HG02885 (cell line): ENCODE results near the gene HIPK3.
"Not testable (repeated sequence)": the region's sequence is repeated elsewhere in the genome, so short reads cannot be mapped to it uniquely, and the experiment has no call there.

Source experiments
- ATAC-seq: cut with Tn5 transposase; IDR thresholded peaks from one replicate; pipeline ENCODE4 v1.9.1; 2021; ENCODE audit warnings: mild to moderate bottlenecking; ENCODE audit not compliant: unreplicated experiment, poor library complexity

The HIPK3 gene

DNA sequence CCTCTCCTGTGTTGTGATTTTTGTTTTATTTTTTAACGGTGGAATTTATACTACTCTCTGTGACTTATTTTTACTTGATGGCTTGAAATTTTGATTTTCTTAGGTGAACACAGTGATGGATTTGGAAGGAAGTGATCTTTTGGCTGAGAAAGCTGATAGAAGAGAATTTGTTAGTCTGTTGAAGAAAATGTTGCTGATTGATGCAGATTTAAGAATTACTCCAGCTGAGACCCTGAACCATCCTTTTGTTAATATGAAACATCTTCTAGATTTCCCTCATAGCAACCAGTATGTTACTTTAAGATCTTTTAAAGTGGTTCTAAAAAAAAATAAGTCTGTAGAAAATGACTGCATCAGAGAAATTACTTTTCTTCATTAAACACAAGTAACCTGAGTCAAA, 82.1 kb downstream of the HIPK3 start:
- ATAC-seq = no peak

DNA sequence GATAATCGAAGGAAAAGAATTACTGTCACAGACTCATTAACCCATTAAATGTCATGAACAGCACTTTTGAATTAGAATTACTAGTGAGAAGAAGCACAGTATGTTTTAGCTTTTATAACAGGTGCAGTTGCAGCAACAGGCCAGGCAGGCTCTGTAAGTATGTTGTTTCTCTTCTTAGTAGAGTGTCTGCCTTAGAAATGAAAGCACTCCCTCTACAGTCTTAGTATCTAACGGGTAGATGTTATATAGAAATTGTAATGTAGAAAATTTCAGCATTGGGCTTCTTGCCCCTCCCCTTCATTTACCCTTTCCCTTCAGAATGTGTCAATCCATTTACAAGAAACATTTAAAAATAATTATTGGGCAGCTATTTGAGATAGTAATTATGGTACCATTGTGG, 87.4 kb downstream of the HIPK3 start:
- no peak for ATAC-seq

DNA sequence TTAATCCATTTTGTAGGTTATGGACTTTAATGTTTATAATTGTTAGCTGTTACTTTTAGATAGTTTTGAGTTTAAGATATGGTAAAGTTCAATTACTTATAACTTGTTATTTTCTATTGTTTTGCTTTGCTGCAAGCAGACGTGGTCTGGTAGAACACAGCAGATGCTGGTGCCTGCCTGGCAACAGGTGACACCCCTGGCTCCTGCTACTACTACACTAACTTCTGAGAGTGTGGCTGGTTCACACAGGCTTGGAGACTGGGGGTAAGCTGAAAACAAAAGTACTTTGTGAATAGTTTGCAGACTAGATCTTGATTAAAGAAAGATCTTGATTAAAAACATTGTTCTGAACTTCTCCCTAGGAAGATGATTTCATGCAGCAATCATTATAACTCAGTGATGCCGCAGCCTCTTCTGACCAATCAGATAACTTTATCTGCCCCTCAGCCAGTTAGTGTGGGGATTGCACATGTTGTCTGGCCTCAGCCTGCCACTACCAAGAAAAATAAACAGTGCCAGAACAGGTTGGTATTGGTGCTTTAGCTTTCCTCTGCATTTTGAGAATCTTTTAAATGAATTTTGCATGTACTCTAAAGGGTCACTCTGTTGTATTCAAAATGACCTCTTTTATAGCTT, 90.4 kb downstream of the HIPK3 start:
- ATAC-seq = peak; percentile 96

DNA sequence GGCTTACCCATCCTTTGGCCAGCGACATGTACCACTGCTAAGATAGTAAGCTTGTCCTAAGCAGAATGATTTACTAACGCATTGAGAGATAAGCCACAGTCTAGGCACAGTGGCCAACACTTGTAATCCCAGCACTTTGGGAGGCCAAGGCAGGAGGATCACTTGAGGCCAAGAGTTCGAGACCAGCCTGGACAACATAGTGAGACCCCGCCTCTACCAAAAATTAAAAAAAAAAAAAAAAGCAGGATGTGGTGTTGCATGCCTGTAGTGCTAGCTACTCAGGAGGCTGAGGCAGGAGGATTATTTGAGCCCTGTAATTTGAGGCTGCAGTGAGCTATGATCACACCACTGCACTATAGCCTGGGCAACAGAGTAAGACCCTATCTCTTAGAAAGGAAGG, 93.1 kb downstream of the HIPK3 start:
- no peak for ATAC-seq

DNA sequence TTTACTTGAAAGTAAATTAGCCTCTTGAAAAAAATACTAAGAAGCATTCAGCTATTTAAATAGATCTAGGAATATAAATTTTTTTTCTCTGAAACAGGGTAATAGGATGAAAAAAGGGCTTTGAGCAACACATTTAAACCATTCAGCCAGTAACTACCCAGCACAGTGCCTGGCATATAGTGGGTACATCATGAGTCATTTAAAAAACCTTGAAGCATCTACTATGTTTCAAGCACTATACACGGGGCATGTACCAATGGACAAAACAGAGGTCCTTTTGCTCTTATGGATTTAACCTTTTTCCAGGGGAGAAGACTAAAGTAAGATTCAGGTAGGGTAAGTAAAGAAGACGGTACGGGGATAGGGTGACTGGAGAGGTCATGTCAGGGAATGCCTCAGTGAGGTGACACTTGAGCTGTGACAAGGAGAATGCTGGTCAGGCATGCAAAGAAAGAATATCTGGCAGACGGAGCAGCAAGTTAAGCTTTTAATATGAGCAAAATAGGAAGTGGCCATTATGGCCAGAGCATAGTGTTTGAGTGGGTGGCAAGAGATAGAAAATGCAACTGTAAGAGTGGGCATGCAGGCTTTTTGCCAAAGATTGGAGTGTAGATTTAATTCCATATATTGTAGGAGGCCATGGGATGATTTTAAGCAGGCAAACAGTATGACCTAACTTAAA, 101.1 kb downstream of the HIPK3 start:
- no peak for ATAC-seq

DNA sequence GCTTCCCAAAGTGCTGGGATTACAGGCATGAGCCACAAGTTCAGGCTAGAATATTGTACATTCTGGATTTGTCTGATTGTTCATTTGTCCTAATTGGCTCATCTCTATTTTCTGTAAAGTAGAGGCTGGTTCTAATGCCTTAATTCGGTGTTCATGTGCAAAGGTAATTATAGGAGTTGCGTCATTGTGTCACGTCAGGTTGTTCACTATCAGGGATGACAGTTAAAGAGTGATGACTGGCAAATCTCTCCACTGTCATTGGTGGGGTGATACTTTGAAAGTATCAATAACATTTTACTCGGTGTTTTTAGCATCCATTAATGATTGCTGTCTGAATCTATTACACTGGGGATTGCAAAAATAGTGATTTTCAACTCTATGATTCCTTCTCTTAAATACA, 103.5 kb downstream of the HIPK3 start:
- no peak for ATAC-seq

DNA sequence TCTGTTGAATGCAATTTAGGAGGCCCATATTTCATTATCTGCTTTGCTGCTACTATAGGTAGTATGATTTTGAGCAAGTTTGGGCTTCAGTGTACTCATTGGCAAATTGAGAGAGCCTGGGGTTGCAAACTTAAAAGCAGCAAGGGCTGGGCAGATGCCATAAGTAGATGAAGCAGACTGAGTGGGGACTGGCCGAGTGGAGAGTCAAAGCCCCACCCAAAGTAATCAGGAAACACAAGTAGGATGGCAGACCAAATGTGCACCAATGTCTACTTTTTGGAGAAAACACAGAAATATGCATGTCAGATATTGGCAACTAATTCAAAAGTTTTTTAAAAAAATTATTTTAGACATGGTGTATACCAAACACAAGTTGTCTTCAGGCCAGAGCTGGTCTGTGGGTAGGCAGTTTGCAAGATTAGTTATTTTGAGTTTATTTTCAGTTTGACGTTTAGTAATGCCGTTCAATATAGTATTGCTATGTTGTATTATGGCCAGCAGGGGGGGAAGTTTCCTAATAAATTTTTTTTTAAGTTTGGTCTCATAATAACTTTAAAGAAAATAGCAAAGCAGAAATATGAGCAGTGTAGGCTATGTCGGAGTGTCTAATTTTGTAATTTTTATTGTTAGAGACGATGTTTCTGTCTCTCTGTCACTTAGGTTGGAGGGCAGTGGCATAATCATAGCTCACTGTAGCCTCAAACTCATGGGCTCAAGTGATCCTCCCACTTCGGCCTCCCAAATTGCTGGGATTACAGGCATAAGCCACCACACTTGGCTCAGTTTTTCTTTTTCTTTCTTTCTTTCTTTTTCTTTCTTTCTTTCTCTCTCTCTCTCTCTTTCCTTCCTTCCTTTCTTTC, 105.1 kb downstream of the HIPK3 start:
- no peak for ATAC-seq

DNA sequence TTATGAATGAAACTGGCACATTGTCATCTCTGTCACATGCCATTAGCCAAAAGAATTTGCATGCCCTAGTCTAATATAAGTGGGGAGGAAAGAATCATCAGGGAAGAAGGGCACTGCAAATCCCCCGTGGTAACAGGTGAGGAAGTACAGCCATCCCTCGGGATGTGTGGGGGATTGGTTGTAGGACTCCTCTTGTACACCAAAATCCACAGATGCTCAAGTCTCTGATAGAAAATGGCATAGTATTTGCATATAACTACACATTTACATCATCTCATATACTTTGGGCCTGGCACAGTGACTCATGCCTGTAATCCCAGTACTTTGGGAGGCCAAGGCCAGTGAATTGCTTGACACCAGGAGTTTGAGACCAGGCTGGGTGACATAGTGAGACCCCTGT, 109.7 kb downstream of the HIPK3 start:
- ATAC-seq = no peak

DNA sequence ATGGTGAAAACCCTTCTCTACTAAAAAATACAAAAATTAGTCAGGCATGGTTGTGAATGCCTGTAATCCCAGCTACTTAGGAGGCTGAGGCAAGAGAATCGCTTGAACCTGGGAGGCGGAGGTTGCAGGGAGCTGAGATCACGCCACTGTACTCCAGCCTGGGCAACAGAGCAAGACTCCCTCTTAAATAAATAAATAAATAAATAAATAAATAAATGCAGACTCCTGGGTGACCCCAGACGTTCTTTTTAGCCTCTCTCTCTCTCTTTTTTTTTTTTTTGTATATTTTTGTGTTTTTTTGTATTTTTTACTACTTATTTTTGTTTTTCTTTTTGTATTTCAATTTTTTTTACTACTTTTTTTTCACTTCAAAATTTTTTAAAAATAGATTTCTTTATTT, 111.3 kb downstream of the HIPK3 start:
- ATAC-seq = not testable (repeated sequence)

DNA sequence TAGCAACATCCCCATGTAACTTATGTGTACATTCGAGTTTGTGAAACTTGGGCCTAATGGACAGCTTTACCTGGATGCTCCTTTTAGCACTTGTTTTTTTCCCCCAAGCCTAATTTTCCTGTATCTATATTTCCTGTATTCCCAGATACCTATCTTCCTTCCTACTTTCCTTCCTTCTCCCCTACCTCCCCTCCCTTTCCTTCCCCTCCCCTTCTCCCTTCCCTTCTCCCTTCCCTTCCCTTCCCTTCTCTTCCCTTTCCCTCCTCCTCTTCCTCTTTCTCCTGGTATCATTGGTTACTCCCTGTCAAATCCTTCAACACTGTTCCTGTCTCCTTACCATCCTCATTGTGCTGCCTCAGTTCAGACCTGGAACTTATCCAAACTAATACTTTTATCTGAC, 111.8 kb downstream of the HIPK3 start:
- no peak for ATAC-seq

DNA sequence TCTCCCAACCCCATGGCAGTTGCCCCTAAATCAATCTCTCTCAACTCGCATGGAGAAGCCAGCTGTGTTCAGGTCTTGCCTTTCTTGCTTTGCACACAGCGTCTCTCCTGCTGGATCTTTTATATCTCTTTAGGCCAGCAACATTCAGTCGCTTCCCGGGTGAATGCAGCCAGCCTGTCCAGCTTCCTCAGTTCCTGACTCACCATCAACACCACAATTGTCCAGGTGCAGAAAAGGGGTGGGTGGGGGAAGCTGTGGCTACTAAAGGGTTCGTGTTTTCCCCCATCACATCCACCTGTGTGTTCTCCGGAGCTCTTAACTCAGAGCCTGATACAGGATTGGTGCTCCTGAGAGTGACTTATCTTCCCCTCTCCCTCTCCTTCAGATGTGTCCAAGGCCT, 116.5 kb downstream of the HIPK3 start:
- no peak for ATAC-seq

DNA sequence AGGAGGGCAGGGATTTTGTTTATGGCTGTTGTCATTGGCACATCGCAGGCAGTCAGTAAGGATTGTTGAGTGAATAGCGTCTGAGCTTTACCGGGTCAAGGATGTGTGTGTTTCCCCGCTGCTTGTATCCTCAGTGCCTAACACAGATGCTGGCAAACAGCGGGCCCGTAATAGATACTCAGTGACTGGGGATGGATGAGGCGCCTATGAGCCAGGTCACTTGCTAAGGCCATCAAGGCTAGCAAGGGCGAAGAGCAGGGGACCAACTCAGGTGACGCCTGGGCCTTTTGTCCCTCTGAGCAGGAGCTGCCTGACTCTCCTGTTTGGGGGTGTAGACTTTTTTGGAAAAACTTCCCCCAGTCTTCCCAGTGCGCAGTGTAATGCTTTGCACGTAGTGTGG, 118.1 kb downstream of the HIPK3 start:
- ATAC-seq = no peak

DNA sequence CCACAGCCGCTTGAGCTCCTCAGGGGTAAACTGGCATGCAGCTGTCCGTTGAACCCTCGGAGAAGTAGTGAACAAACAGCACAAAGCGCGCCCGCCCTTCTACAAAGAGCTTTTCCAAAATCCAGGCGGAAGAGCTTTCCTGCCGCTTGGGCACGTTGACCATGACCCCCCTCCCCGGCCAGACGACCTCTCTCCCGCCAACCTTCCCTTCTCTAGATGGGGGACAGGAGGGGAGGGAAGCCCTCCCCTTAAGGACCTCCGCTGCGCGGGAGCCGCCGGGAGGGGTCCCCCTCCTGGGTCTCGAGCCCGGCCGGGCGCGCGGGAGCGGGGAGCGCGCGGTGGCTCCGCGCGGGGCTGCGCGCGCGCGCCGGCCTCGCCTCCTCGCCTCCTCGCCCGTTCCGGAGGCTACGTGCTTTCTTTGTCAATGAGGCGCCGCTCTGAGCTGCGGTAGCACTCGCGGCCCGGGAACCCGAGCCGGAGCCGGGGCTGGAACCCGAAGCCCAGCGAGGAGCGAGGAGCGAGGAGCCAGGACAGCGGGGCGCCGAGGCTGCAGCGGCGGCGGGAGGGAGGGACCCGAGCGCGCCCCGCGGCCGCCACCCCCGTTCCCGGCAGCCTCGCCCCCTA, 118.6 kb downstream of the HIPK3 start, which contains the start of gene KIAA1549L:
Gene KIAA1549L, plus strand, starts transcription at position 421 of the 624 bp plus-strand sequence.
- peak; percentile 48 for ATAC-seq

DNA sequence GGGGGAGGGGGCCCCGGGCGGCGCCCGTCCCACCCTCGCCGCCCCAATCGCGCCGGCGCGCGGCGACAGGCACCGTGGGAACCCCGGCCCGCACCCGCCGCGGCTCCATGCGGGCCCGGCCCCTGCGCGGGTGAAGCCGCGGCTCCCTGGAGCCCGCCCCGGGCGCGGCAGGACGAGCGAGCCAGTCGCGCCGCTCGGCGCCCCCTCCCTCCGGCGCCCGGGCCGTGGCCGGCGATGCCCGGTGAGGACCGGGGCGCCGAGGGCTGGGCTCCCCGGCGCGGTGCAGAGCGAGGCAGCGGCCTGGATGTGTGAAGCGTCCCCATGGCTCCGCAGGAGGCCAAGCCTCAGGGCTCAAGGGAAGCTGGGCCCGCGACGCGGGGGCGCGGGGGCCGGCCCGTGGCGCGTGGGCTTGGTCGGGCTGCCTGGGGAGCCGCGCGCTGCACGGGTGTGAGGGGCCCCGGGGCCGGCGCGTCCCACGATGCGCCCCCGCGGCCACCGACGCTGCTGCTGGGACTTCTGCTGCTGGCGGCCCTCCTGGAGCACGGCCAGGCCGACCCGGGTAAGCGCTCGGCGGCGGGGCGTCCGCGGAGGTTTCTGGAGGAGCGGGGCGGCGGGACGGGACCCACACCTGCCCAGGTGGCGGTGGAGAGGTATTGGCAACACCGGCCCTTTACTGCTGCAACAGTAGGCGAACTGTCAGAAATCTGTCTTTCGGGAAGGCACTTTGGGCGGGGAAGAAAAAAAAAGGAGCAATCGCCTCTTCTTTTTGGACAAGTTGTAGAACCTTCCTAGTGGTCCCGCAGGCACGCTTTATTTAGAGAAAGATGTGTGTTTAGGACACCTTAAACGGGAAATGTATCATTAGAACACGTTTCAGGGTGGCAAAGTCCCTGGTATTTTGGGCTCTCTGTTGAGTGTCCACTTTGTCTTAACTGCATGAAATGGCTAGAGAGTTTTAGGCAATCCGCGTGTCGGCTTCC, 119.4 kb downstream of the HIPK3 start:
- ATAC-seq = peak; percentile 47

DNA sequence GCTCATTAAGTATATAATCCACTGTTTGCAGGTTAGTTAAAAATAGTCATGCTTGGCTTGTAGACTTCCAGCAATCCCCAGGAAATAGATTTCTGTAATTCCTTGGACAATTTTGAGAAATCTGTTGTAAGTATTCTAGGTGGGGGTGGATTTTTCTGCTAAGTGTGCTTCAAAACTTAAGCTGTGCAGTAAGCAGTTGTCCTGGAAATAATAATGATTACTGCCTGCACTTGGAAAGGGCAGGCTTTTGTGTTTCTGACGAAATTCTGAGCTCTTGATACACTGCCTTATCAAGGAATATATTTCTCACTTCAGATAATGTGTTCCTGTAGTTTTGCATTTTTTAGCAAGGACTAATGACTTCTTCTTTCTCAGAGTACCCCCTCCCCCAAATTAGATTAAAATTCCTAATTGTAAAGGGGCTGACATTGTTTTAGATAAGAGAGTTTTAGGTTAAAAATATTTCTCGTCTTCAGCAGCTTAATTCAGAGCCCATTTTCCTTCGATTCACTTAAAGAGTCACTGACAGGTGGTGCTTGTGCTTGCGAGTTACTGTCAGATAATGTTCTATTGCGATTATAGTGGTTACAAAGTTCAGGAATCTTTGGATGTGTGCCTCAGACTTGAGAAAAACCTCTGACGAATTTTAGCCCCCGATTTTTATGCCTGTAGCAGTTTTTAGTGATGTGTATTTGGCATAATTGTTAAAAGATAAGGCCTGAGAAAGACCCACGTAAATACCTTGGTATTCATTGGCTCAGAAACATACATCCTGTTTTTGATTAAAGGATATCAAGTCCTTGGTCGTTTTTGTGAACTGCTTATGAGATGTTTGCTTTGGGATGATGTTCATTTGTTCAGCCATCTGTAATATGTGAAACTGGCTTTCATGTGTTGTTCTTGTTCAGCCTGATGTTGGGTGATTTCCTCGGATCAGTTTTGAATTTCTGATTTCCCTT, 120.5 kb downstream of the HIPK3 start:
- no peak for ATAC-seq

DNA sequence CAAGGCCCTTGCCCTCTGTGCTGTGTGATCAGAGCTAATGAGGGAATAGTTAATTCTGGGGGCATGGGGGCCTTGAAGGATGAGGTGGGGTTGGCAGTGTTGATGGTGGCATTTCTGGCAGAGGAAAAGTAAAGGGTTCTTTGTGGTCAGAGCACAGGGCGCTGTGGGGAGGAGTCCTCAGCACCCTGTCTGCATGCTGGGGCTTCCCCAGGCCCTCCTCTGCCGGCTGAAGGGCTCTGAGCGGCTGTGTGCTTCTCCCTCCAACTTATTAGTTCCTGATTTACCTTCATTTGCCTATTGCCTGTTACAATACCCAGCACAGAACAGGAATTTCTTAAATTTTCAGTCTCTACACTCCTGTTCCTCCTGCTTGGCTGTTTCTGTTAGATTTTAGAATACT, 122.8 kb downstream of the HIPK3 start:
- ATAC-seq = peak; percentile 56

DNA sequence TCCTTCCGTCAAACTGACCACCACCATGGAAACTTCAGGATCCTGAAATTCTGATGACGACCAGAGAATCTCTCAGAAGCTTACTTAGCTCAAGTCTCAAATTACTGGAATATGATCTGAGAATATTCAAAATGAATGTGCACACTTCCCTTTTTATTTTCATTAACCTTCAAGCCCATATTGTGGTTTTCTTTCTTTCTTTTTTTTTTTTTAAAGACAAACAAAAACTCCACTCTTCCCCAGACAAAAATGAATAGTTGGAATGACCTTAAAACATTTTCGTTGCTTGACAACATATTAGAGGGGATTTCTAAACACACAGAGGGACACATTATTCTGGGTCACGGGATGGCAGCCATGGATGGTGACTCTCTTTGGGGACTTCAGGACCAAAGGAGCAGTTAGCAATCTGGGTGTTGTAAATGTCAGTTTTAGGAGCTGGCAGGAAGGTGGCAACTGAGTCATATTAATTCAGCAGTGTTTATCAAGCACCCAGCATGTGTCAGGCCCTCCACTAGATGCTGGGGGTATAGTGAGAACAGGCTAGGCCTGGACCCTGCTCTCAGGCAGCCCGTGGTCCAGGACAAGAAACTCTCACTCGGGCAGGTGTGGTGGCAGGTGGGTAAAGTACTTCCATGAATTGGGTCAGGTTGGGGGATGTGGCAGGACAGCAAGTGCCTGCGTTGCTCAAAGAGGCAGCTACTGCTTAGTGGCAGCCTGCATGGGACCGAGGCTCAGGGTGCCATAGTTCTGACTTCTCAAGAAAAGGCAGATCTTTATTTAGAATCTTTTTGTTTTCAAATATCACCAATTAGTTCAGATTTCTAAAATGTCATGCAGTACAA, 126.1 kb downstream of the HIPK3 start:
- ATAC-seq = peak; percentile 35

DNA sequence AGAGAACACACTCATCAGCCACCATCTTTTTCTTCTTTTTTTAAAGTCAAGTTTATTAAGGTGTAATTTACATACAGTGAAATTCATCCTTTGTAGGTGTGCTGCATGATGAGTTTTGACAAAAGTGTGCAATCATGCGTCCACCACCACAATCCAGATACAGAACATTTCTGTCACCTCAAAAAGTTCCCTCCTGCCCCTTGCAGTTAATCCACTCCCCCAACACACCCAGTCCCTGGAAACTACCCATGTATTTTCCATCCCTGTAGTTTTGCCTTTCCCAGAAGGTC, 126.7 kb downstream of the HIPK3 start:
- peak; percentile 1 for ATAC-seq
